Measurements from ENCODE around the gene ITGB1BP1. TPM values are rescaled to one million over a fixed set of nuclear protein-coding genes. Genes with fewer than 3 reads are reported as not detected.

Gene ITGB1BP1
- total RNA-seq, 1 donor from 2014 or later = 61.6 TPM

Other genes starting within 250 kb of the ITGB1BP1 start
- 24.3 TPM for gene ASAP2, start 216.7 kb downstream of the ITGB1BP1 start, total RNA-seq
- gene CPSF3, start 126 bp upstream of the ITGB1BP1 start, total RNA-seq = 26.2 TPM
- gene IAH1, start 51.0 kb upstream of the ITGB1BP1 start, total RNA-seq = 42.6 TPM
- 76.9 TPM for gene ADAM17, start 132.3 kb upstream of the ITGB1BP1 start, total RNA-seq
- gene YWHAQ, start 207.5 kb upstream of the ITGB1BP1 start, total RNA-seq = 175 TPM

Data from lower lobe of right lung (tissue), 1 donor.